Rectal smooth muscle tissue (tissue), 1 donor: ENCODE data around the gene CALML6.
A peak's percentile ranks its signal among the peaks of the same experiment; 100 is the strongest.

Experiments used
- H3K27ac ChIP-seq: one replicate; pipeline ENCODE4 v1.7.0; 2013; ENCODE audit warnings: low read depth, low read length, inconsistent platforms
- H3K27me3 ChIP-seq: one replicate; pipeline ENCODE4 v1.7.0; 2013; ENCODE audit warnings: low read length; ENCODE audit not compliant: control insufficient read depth, insufficient read depth
- H3K36me3 ChIP-seq: one replicate; pipeline ENCODE4 v1.7.0; 2013; ENCODE audit warnings: low read length; ENCODE audit not compliant: control insufficient read depth, insufficient read depth
- H3K4me1 ChIP-seq: one replicate; pipeline ENCODE4 v1.7.0; 2013; ENCODE audit warnings: low read length; ENCODE audit not compliant: control insufficient read depth, insufficient read depth
- H3K4me3 ChIP-seq: one replicate; pipeline ENCODE4 v1.7.0; 2013; ENCODE audit warnings: low read length
- H3K9ac ChIP-seq: one replicate; pipeline ENCODE4 v1.7.0; 2013; ENCODE audit warnings: low read length

Gene CALML6

DNA sequence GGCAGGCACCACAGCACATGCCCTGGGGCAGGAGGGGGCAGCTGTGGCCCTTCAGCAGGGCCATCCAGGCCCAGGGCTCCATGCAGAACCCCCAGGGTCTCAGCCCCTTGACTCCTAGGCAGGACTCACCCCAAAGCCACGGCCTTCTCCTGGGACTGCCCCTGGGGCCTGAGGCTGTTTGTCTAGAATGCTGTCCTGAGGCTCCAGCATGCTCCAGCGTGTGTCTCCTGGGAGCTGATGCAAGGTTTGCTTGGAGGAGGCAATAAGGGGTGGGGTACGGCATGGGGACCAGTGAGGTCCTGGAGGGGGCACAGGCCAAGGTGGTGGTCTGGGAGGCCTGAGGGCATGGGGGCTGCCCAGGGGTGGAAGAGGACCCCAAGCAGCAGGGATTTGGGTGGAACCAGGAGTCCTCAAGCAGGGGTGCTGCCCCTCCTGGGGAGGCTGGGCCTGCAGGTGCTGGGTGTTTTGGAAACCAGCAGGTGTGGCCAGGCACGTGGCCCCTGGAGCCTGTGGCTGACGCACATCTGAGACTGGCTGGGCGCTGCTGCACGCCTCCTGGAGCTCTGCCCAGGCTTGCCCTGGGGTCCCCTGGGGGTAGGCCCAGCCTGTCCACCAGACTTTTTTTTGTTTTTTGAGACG is 7.8 kb upstream of the CALML6 start:
- Histone ChIP-seq H3K4me3 (no peak overlapping the region), H3K27ac (no peak overlapping the region), H3K9ac (no peak overlapping the region), H3K36me3 (no peaks in the 10 kb centered on the region), H3K4me1 (peaks cover 4% of the 10 kb centered on the region), H3K27me3 (no peaks in the 10 kb centered on the region)

- Histone ChIP-seq H3K4me3 (peak overlapping the region; percentile 65), H3K4me1 (peaks cover 4% of the 10 kb centered on the region), H3K27me3 (no peaks in the 10 kb centered on the region), H3K27ac (peak overlapping the region; percentile 76), H3K9ac (peak overlapping the region; percentile 51), H3K36me3 (no peaks in the 10 kb centered on the region)
Observed at GRCh38 chr1:1908506-1908791, 6.6 kb upstream of the CALML6 start.

DNA sequence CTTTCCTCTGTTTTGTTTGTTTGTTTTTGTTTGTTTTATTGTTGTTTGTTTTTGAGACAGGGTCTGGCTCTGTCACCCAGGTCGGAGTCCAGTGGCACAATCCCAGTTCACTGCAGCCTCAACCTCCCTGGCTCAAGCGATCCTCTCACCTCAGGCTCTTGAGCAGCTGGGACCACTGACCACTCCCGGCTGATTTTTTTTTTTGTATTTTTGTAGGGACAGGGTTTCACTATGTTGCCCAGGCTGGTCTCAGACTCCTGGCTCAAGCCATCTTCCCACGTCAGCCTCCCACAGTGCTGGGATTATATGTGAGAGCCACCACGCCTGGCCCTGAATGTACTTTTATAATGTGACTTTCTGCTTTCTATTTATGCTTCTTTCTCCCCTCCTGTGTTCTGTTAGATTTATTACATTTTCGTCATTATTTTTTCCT is 5.0 kb upstream of the CALML6 start:
- H3K27me3 ChIP-seq, result no peaks in the 10 kb centered on the region
- H3K4me3 ChIP-seq, result peak overlapping the region; percentile 67
- H3K36me3 ChIP-seq, result no peaks in the 10 kb centered on the region
- H3K9ac ChIP-seq, result no peak overlapping the region
- peaks cover 4% of the 10 kb centered on the region for H3K4me1 ChIP-seq
- no peak overlapping the region for H3K27ac ChIP-seq

DNA sequence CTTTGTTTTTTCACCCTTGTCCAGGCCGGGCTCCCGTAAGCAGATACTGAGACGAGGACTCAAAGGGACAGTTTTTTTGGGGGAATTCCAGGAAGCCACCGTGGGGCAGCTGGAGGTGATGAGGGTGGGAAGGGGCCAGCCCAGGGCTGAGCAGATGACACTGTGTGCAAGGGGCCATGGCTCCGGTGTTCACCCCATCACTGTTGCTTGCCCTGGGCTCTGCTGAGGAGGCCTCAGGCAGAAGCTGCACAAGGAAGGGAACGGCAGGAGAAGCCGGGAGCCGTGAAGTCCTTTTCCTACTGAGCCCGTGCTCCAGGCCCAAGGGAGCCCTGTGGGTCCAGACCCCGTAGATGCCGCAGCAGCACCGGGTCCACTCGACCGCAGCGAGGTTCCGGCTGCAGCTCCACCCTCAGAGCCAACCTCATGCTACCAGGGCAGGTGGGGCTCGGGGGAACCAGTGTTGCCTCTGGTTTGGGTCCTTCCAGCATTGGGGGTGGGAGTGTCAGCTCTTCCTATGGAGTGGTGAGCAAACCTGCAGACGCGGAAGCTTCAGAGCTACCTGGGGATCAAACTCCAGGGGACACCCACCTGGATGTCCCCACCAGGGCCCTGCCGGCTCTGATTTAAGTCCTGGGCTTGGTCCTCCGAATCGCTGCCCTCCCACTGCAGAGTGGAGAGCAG is 4.3 kb upstream of the CALML6 start:
- H3K4me3 ChIP-seq, result no peak overlapping the region
- no peaks in the 10 kb centered on the region for H3K27me3 ChIP-seq
- H3K9ac ChIP-seq, result no peak overlapping the region
- no peak overlapping the region for H3K27ac ChIP-seq
- H3K36me3 ChIP-seq, result no peaks in the 10 kb centered on the region
- peaks cover 4% of the 10 kb centered on the region for H3K4me1 ChIP-seq

DNA sequence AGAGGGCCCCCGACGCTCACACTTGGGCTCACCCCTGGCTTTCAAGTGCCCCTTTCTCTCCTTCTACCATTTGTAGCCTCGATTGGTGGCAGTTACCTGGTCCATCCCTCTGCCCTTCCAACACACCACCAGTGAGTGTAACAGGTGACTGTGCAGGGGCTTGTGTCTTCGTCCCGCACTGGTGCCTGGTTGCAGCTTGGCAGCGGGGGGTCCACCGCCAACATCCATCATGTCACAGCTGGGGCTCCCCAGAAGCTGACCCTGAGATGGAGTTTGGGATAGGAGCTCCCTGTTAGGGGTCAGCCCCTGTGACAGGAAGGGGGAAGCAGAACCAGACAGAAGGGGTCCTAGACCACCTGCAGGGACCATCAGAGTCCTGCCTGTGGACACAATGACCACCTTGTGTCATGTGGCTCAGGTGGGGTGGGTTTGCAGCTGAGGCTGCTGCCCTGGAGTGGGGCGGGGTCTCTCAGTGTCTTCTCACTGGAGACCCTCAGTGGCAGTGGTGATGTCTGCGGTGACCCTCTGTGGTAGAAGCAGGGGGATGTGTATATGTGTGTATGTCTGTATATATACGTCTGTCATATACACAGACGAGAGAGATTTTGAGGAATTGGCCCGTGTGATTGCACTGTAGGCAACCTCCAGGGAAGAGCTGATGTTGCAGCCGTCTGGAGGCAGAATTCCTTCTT is 3.6 kb upstream of the CALML6 start:
- no peak overlapping the region for H3K4me3 ChIP-seq
- no peaks in the 10 kb centered on the region for H3K36me3 ChIP-seq
- H3K27ac ChIP-seq, result no peak overlapping the region
- no peak overlapping the region for H3K9ac ChIP-seq
- H3K27me3 ChIP-seq, result no peaks in the 10 kb centered on the region
- H3K4me1 ChIP-seq, result peaks cover 4% of the 10 kb centered on the region

- Histone ChIP-seq H3K4me3 (no peak overlapping the region), H3K9ac (no peak overlapping the region), H3K36me3 (no peaks in the 10 kb centered on the region), H3K4me1 (peaks cover 9% of the 10 kb centered on the region), H3K27me3 (no peaks in the 10 kb centered on the region), H3K27ac (no peak overlapping the region)
Observed at GRCh38 chr1:1914101-1914970, 724 bp upstream of the CALML6 start.

- H3K4me3 ChIP-seq, result no peak overlapping the region
- H3K4me1 ChIP-seq, result peaks cover 9% of the 10 kb centered on the region
- H3K27ac ChIP-seq, result no peak overlapping the region
- no peaks in the 10 kb centered on the region for H3K27me3 ChIP-seq
- no peak overlapping the region for H3K9ac ChIP-seq
- H3K36me3 ChIP-seq, result no peaks in the 10 kb centered on the region
Observed at GRCh38 chr1:1915911-1916840, 1.1 kb downstream of the CALML6 start.

- Histone ChIP-seq H3K4me1 (peaks cover 9% of the 10 kb centered on the region), H3K36me3 (no peaks in the 10 kb centered on the region), H3K9ac (no peak overlapping the region), H3K27ac (no peak overlapping the region), H3K4me3 (no peak overlapping the region), H3K27me3 (no peaks in the 10 kb centered on the region)
Observed at GRCh38 chr1:1916851-1917251, 1.8 kb downstream of the CALML6 start.

GRCh38 chr1:1917304-1917976 is 2.4 kb downstream of the CALML6 start:
- Histone ChIP-seq H3K9ac (no peak overlapping the region), H3K27me3 (no peaks in the 10 kb centered on the region), H3K4me1 (peaks cover 9% of the 10 kb centered on the region), H3K4me3 (no peak overlapping the region), H3K27ac (no peak overlapping the region), H3K36me3 (no peaks in the 10 kb centered on the region)

DNA sequence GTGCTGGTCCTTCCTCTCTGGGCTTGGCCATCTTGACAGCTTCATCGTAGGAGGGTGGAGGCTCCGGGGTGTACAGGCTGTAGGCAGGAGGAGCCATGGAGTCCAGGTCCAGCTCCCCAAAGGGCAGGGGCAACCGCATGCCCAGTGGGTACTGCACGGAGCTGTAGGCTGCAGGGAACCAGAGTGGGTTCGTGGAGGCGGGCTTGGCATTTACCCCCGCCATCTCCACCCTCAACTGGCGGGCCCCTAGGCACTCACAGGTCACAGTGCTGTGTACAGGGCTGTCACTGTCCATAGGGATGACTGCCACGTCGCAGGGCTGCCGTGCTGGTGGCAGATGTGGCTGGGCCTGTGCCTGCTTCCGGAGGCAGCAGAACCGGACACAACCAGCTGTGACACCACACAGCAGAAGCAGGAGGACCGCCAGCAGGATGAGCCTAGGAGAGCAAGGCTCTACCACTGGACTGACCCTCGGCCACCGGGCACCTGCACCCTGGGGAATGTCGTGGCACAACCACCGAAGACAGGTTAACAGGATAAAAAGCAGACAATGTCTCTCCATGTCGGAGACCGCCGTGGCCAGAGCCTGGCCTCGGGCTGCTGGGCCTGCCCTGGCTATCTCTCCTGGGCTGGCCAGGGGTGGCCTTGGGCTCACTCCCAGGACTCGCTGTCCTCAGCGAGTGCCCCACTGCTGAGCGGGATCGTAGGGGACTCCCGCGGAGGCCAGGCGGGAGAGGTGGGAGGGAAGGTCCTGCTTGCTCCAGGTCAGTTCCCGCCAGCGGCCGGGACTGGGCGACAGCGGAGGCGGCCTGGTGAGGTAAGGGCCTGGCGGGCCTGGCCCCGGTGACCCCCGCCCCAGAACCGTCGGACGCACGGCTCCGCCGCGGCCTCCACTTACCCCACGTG is 3.2 kb downstream of the CALML6 start:
- no peak overlapping the region for H3K27ac ChIP-seq
- H3K27me3 ChIP-seq, result no peaks in the 10 kb centered on the region
- H3K4me1 ChIP-seq, result peaks cover 9% of the 10 kb centered on the region
- peak overlapping the region; percentile 64 for H3K4me3 ChIP-seq
- peak overlapping the region; percentile 11 for H3K9ac ChIP-seq
- H3K36me3 ChIP-seq, result no peaks in the 10 kb centered on the region
